Hepatocyte (in vitro differentiated cells): ENCODE measurements around the gene TFAP2A. TPM values are rescaled to one million over a fixed set of nuclear protein-coding genes. Genes with fewer than 3 reads are reported as not detected.
A peak's percentile ranks its signal among the peaks of the same experiment; 100 is the strongest.

Experiments used
- DNase-seq: peaks from one replicate; pipeline ENCODE4 v3.0.0-alpha.2; 2016; ENCODE audit warnings: low spot score
- H2AFZ ChIP-seq: fragments of 200-600 bp; sonication (generic); 2 replicates; pipeline ENCODE4 v1.6.0; 2016; ENCODE audit warnings: antibody characterized with exemption, mild to moderate bottlenecking
- H3K27ac ChIP-seq: fragments of 200-600 bp; sonication (generic); 2 replicates; pipeline ENCODE4 v1.5.1; 2016; ENCODE audit warnings: mild to moderate bottlenecking
- H3K27me3 ChIP-seq: fragments of 200-600 bp; sonication (generic); 2 replicates; pipeline ENCODE4 v1.6.1; 2016
- H3K36me3 ChIP-seq: fragments of 200-600 bp; sonication (generic); replicated peaks from 2 replicates; pipeline ENCODE4 v1.5.1; 2016; ENCODE audit warnings: low read depth; ENCODE audit not compliant: insufficient read depth
- H3K4me1 ChIP-seq: fragments of 200-600 bp; sonication (generic); 2 replicates; pipeline ENCODE4 v1.5.1; 2016; ENCODE audit warnings: mild to moderate bottlenecking, moderate library complexity; ENCODE audit not compliant: insufficient read depth
- H3K4me2 ChIP-seq: fragments of 200-600 bp; sonication (generic); 2 replicates; pipeline ENCODE4 v1.6.0; 2016
- H3K4me3 ChIP-seq: fragments of 200-600 bp; sonication (generic); 2 replicates; pipeline ENCODE4 v1.5.1; 2016; ENCODE audit warnings: mild to moderate bottlenecking
- H3K79me2 ChIP-seq: fragments of 200-600 bp; sonication (generic); 2 replicates; pipeline ENCODE4 v1.6.0; 2017; ENCODE audit warnings: mild to moderate bottlenecking
- H3K9me2 ChIP-seq: fragments of 200-600 bp; sonication (generic); replicated peaks from 2 replicates; pipeline ENCODE4 v1.6.0; 2017; ENCODE audit warnings: mild to moderate bottlenecking; ENCODE audit not compliant: insufficient read depth
- H3K9me3 ChIP-seq: fragments of 200-600 bp; sonication (generic); 2 replicates; pipeline ENCODE4 v1.5.1; 2016; ENCODE audit warnings: low read depth, mild to moderate bottlenecking
- H4K20me1 ChIP-seq: fragments of 200-600 bp; sonication (generic); 2 replicates; pipeline ENCODE4 v1.6.0; 2016; ENCODE audit warnings: mild to moderate bottlenecking; ENCODE audit not compliant: insufficient read depth, poor library complexity, severe bottlenecking
- CTCF ChIP-seq: fragments of 200-600 bp; sonication (generic); IDR thresholded peaks from 2 replicates; pipeline ENCODE4 v1.5.1; 2016; ENCODE audit warnings: antibody characterized with exemption, mild to moderate bottlenecking; ENCODE audit not compliant: poor library complexity
- EZH2 ChIP-seq: fragments of 200-600 bp; sonication (generic); IDR thresholded peaks from 2 replicates; pipeline ENCODE4 v1.6.1; 2016; ENCODE audit warnings: antibody characterized with exemption, mild to moderate bottlenecking, borderline replicate concordance
- EZH2phosphoT487 ChIP-seq: fragments of 200-600 bp; sonication (generic); IDR thresholded peaks from one replicate; pipeline ENCODE4 v1.6.1; 2018; ENCODE audit warnings: antibody characterized with exemption, mild to moderate bottlenecking, low read depth, moderate library complexity; ENCODE audit not compliant: unreplicated experiment, severe bottlenecking
- WGBS: methylation state at CpG from one replicate; pipeline ENCODE4 v1.1.6; 2016; ENCODE audit warnings: low lambda C conversion rate; ENCODE audit errors: missing lambda C conversion rate; 5-methylcytosine and 5-hydroxymethylcytosine counted together
- polyA plus RNA-seq: library from polyadenylated mRNA; unstranded; fragments of >200 nt; fragmentation: Nextera tagmentation; extraction: Ambion mirVana; gene quantifications from 2 replicates; pipeline ENCODE4 v1.2.1, GENCODE V29; 2016
- total RNA-seq: library from RNA; depleted of rRNA; stranded (reverse); fragments of >200 nt; gene quantifications from 2 replicates; pipeline ENCODE4 v1.2.3, GENCODE V29; 2014

Gene TFAP2A
- total and polyA plus RNA-seq, 2 experiments from 2014 or later: 6.2 to 14.9 TPM

- WGBS: under 1% methylated on average over 40 of the region's 87 CpGs
- H3K9me2 ChIP-seq: no peaks in the 10 kb centered on the region
- DNase-seq: peak; percentile 99
- TF ChIP-seq EZH2 (no peak), EZH2phosphoT487 (no peak), CTCF (peak; percentile 72)
- no peaks in the 10 kb centered on the region for H3K36me3 ChIP-seq
- no peaks in the 10 kb centered on the region for H4K20me1 ChIP-seq
- no peaks in the 10 kb centered on the region for H3K9me3 ChIP-seq
- H3K79me2 ChIP-seq: peaks cover 46% of the 10 kb centered on the region
- H2AFZ ChIP-seq: peak overlapping the region; percentile 65
- H3K27ac ChIP-seq: peak overlapping the region; percentile 83
- H3K4me2 ChIP-seq: peak overlapping the region; percentile 82
- peaks cover 60% of the 10 kb centered on the region for H3K27me3 ChIP-seq
- peak overlapping the region; percentile 50 for H3K4me3 ChIP-seq
- H3K4me1 ChIP-seq: peaks cover 19% of the 10 kb centered on the region
Observed at GRCh38 chr6:10404107-10404798, 10.6 kb downstream of the TFAP2A start.

GRCh38 chr6:10403385-10404106, 11.3 kb downstream of the TFAP2A start:
- Histone ChIP-seq H3K4me2 (peak overlapping the region; percentile 78), H3K79me2 (peaks cover 38% of the 10 kb centered on the region), H3K27ac (peak overlapping the region; percentile 79), H3K9me3 (no peaks in the 10 kb centered on the region), H3K36me3 (no peaks in the 10 kb centered on the region), H3K9me2 (no peaks in the 10 kb centered on the region), H3K4me3 (peak overlapping the region; percentile 21), H3K4me1 (peaks cover 19% of the 10 kb centered on the region), H3K27me3 (peaks cover 60% of the 10 kb centered on the region), H2AFZ (peak overlapping the region; percentile 39), H4K20me1 (no peaks in the 10 kb centered on the region)
- TF ChIP-seq CTCF (no peak), EZH2 (no peak), EZH2phosphoT487 (no peak)
- 7% methylated on average over 16 of the region's 16 CpGs for WGBS
- peak; percentile 68 for DNase-seq

GRCh38 chr6:10402648-10403311, 12.1 kb downstream of the TFAP2A start:
- Histone ChIP-seq H3K79me2 (peaks cover 31% of the 10 kb centered on the region), H3K4me2 (peak overlapping the region; percentile 78)

More at GRCh38 chr6:10402648-10403311, 12.1 kb downstream of the TFAP2A start:
- Histone ChIP-seq H3K27ac (peak overlapping the region; percentile 79), H3K27me3 (peaks cover 58% of the 10 kb centered on the region), H3K9me3 (no peaks in the 10 kb centered on the region), H3K4me1 (peaks cover 19% of the 10 kb centered on the region), H4K20me1 (no peaks in the 10 kb centered on the region), H3K4me3 (no peak overlapping the region), H3K36me3 (no peaks in the 10 kb centered on the region), H3K9me2 (no peaks in the 10 kb centered on the region), H2AFZ (no peak overlapping the region)
- no peak for DNase-seq
- WGBS: 50% methylated on average over 7 of the region's 7 CpGs
- no peak for TF ChIP-seq EZH2
- TF ChIP-seq CTCF: no peak
- TF ChIP-seq EZH2phosphoT487: no peak
